D721Med (cell line): ENCODE results near the gene CPA3.

Experiments
- DNase-seq: peaks from one replicate; pipeline ENCODE4 v3.0.0; 2011; ENCODE audit warnings: low spot score; ENCODE audit not compliant: insufficient read length
- FAIRE-seq: peaks from 2 replicates; lab custom pipeline; 2011; peaks lifted over from hg19 to GRCh38; lab: Jason Lieb, UNC
- TF ChIP-seq, protein P1 (sequence below): IDR thresholded peaks from 2 replicates; pipeline ENCODE4 v1.5.1; 2012; ENCODE audit warnings: mild to moderate bottlenecking, control low read depth; ENCODE audit not compliant: insufficient read depth; ENCODE audit errors: missing control alignments

CPA3 gene

DNA sequence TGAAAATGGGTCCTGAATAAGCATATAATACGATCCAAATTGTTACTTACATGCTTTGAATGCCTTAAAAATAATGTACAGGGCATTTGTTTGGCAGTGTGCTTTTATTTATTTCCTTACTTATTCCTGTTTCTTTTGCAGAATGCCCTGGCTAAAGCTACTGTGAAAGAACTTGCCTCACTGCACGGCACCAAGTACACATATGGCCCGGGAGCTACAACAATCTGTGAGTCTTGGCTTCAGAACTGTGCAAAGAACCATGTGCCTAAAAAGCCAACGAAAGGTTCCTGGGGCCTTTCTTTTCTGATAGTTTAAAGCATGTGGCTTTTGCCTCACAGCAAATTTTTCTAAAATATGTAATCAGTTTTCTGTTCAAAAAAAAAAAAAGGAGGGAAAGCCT, 7.8 kb upstream of the CPA3 start:
- TF ChIP-seq, protein P1, sequence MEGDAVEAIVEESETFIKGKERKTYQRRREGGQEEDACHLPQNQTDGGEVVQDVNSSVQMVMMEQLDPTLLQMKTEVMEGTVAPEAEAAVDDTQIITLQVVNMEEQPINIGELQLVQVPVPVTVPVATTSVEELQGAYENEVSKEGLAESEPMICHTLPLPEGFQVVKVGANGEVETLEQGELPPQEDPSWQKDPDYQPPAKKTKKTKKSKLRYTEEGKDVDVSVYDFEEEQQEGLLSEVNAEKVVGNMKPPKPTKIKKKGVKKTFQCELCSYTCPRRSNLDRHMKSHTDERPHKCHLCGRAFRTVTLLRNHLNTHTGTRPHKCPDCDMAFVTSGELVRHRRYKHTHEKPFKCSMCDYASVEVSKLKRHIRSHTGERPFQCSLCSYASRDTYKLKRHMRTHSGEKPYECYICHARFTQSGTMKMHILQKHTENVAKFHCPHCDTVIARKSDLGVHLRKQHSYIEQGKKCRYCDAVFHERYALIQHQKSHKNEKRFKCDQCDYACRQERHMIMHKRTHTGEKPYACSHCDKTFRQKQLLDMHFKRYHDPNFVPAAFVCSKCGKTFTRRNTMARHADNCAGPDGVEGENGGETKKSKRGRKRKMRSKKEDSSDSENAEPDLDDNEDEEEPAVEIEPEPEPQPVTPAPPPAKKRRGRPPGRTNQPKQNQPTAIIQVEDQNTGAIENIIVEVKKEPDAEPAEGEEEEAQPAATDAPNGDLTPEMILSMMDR = no peak
- no peak for FAIRE-seq
- DNase-seq = no peak

DNA sequence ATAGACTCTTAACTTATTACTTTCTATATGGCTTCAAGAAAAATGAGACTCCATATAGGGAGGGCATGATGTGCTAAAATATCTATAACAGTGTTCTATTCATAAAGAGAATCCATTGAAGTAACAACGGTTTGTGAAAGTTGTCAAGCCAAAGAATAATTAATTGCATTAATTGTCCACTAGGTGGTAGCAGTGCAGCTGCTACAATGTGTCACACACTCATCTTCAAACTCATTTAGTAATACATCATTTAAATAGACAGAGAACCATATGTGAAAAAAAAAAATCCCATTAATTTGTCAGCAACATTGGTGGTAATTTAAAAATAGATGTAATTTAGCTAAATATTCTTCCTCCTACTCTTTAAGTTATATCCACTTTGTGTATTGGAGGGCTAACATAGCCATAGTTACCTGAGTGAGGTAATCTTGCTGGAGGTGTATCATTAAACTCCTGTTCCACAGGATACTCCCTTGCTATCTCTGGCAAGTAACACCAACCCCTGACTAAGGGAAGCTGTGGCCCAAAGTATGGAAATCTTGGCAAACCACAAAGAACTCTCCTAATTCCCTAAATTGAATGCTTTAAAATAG, 3.7 kb upstream of the CPA3 start:
- TF ChIP-seq, protein P1 = peak; percentile 83
- peak; percentile 11 for FAIRE-seq
- DNase-seq = no peak

DNA sequence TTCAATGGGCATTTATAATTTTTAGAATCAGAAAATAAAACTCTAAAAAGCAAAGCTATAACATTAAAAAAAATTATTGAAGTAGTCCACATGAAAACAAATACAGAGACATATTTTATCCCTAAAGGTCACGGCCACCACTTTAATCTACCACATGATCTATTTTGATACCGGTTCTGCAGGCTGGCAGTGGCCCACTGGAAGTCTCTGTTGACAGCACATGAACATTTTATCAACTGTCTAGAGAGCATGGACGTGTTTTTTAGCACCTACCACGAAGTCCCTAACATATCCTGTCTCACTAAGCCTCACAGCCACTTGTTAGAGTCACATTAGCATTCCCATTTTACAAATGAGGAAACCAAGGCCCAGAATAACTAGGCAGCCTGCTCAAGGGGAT, 1.8 kb upstream of the CPA3 start:
- no peak for FAIRE-seq
- DNase-seq = no peak
- TF ChIP-seq, protein P1 = no peak

DNA sequence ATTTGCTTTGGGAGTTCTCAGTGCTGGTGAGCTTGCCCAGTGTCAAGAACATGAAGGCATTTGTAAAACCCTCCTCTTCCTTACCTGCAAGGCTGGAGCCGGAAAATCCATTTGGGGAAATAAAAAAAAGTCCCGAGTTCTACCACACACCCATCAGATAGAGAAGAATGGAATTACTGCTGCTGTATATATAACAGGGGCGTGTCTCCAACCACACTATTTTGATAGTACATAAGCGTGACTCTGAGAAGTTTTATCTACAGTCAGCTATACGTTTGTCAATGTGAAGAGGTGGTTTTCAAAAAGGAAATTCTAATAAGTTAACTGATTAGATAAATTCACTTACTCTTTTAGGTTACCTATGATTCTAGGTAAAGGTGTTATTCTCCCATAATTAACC, 1.3 kb upstream of the CPA3 start:
- TF ChIP-seq, protein P1 = no peak
- FAIRE-seq (no peak), DNase-seq (no peak)

DNA sequence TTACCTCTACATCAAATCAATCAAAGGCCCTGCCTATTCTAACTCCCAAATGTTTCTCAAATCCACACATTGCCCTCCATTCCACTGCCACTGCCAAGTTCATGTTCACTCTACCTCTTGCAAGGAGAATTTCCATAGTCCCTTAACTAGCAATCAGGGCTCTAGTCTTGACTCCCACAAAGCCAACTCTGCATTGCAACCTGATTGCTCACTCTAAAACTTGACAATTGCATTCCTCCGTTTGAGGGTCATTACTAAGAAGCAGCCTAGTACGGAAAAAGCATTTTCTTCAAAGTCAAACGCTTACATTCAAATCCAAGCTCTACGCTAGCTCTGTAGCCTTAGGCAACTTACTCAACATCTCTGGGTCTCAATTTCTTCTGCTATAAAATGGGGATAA, 1.2 kb downstream of the CPA3 start:
- FAIRE-seq = no peak
- DNase-seq = no peak
- TF ChIP-seq, protein P1 = no peak

DNA sequence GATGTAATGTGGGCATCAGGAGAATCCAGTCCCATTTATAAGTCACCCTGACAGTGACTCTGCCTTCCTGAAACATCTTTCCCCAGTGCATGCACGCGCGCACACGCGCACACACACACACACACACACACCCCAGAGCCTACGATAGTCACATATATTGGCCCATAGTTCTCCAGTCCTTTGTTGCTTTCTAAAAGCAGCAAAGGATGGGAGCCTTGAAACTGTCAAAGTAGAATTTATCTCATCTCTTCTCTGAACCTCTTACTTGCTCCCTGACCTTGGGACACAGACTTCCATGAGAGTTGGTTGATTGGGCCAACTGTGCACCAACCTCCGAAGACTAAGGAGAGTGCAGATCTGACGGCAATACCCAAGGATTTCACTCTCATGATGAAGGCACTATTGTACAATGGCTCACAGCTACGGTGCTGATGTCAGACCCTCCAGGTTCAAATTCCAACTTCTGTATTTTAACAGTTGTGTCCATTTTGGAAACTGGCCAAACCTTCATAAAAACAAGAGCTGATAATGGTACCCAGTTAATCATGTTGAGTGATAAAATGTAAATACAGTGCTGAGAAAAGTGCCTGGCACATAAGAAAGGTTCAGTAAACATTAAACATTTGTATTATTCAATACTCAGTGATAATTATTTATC, 8.3 kb downstream of the CPA3 start:
- FAIRE-seq (no peak), DNase-seq (no peak)
- TF ChIP-seq, protein P1 = no peak

DNA sequence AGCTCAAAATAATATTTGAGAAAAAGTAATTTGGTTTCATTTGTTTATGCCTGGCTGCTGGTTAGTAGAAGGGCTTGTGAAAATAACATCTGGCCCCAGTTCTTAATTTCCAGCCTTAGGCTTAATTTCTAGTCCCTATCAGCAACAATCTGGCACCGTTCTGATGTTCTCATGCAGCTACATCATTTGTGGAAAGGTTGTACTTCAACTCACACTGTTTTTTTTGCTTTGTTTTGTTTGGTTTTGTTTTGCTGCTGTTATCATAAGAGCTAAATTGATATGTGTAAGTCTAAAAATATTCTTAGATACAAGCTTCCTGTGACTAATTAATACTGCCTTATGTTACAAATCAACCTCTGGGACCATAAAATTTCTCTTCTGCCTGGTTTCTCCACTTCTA, 8.9 kb downstream of the CPA3 start:
- DNase-seq (no peak), FAIRE-seq (no peak)
- TF ChIP-seq, protein P1 = no peak
